ENCODE results near the gene CLCN7.

CLCN7 gene

GRCh38 chr16:1464894-1465566 lies 9.8 kb downstream of the CLCN7 start:
- in situ Hi-C loops (cut with MboI; ENCODE audit: low sequenced_read_pairs) = no loop called here

GRCh38 chr16:1464196-1464893 lies 10.5 kb downstream of the CLCN7 start:
- in situ Hi-C loops (cut with MboI; ENCODE audit: low sequenced_read_pairs) = no loop called here

GRCh38 chr16:1461146-1461545 lies 13.7 kb downstream of the CLCN7 start:
- in situ Hi-C loops (cut with MboI; ENCODE audit: low sequenced_read_pairs) = no loop called here

GRCh38 chr16:1460602-1461138 lies 14.2 kb downstream of the CLCN7 start:
- in situ Hi-C loops (cut with MboI; ENCODE audit: low sequenced_read_pairs) = no loop called here

- in situ Hi-C loops (cut with MboI; ENCODE audit: low sequenced_read_pairs) = no loop called here
These were observed 14.9 kb downstream of the CLCN7 start for GRCh38 chr16:1459967-1460366.

- in situ Hi-C loops (cut with MboI; ENCODE audit: low sequenced_read_pairs) = no loop called here
These were observed 15.9 kb downstream of the CLCN7 start for GRCh38 chr16:1458977-1459341.

- in situ Hi-C loops (cut with MboI; ENCODE audit: low sequenced_read_pairs) = no loop called here
These were observed 16.4 kb downstream of the CLCN7 start for GRCh38 chr16:1458336-1458976.

- in situ Hi-C loops (cut with MboI; ENCODE audit: low sequenced_read_pairs) = no loop called here
These were observed 17.2 kb downstream of the CLCN7 start for GRCh38 chr16:1457489-1458245.

GRCh38 chr16:1456951-1457350 lies 17.9 kb downstream of the CLCN7 start:
- in situ Hi-C loops (cut with MboI; ENCODE audit: low sequenced_read_pairs) = no loop called here

GRCh38 chr16:1455190-1456171 lies 19.3 kb downstream of the CLCN7 start:
- in situ Hi-C loops (cut with MboI; ENCODE audit: low sequenced_read_pairs) = no loop called here

GRCh38 chr16:1454561-1454960 lies 20.3 kb downstream of the CLCN7 start:
- in situ Hi-C loops (cut with MboI; ENCODE audit: low sequenced_read_pairs) = no loop called here

GRCh38 chr16:1453316-1453715 lies 21.5 kb downstream of the CLCN7 start:
- in situ Hi-C loops (cut with MboI; ENCODE audit: low sequenced_read_pairs) = no loop called here

GRCh38 chr16:1452530-1452929 lies 22.3 kb downstream of the CLCN7 start:
- in situ Hi-C loops (cut with MboI; ENCODE audit: low sequenced_read_pairs) = no loop called here

GRCh38 chr16:1451702-1452392 lies 23.0 kb downstream of the CLCN7 start:
- in situ Hi-C loops (cut with MboI; ENCODE audit: low sequenced_read_pairs) = no loop called here

GRCh38 chr16:1450841-1451240 lies 24.0 kb downstream of the CLCN7 start:
- in situ Hi-C loops (cut with MboI; ENCODE audit: low sequenced_read_pairs) = no loop called here

- in situ Hi-C loops (cut with MboI; ENCODE audit: low sequenced_read_pairs) = no loop called here
These were observed 24.6 kb downstream of the CLCN7 start for GRCh38 chr16:1450218-1450617.

GRCh38 chr16:1449201-1449788 lies 25.5 kb downstream of the CLCN7 start:
- in situ Hi-C loops (cut with MboI; ENCODE audit: low sequenced_read_pairs) = no loop called here

GRCh38 chr16:1448536-1449116 lies 26.2 kb downstream of the CLCN7 start:
- in situ Hi-C loops (cut with MboI; ENCODE audit: low sequenced_read_pairs) = no loop called here

GRCh38 chr16:1447965-1448364 lies 26.9 kb downstream of the CLCN7 start:
- in situ Hi-C loops (cut with MboI; ENCODE audit: low sequenced_read_pairs) = no loop called here
